NCI-H1092 (cell line): Measurements from ENCODE around the gene MRPS5.

ENCODE experiments used
- DNase-seq: peaks from one replicate; lab custom pipeline; 2025; lab: John Stamatoyannopoulos, UW

The MRPS5 gene

DNA sequence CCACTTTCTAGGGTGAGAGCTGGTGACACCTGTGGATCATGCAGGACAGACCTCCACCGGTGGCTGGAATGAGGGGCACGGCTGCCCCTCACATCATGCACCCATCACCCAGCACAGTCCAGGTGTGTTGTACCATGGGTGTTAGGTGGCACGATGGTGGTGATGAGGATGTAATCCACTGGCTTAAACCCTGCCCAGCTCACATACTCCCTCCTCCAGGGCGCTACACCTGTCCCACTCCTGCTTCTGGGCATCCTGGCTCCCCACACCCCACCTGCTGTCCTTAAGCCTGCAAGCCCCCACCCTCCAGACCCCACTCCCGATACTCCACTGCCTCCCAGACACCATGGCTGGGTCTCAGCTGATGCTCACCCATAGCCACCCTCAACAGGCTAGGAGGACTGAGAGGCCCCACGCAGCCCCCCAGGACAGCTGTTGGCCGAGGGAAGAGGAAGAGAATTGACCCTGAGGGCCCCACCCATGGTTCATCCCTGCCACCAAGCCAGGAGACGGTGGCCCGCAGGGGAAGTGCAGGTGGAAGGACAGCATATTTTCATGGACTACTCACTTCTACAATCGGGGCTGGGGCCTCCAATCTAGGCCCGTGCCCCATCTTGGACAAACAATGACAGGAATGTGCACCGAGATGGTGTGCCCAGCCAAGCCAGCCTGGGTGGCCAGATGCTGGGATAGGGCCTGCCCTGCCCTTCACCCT lies 61.8 kb downstream of the MRPS5 start:
- no peak for DNase-seq

DNA sequence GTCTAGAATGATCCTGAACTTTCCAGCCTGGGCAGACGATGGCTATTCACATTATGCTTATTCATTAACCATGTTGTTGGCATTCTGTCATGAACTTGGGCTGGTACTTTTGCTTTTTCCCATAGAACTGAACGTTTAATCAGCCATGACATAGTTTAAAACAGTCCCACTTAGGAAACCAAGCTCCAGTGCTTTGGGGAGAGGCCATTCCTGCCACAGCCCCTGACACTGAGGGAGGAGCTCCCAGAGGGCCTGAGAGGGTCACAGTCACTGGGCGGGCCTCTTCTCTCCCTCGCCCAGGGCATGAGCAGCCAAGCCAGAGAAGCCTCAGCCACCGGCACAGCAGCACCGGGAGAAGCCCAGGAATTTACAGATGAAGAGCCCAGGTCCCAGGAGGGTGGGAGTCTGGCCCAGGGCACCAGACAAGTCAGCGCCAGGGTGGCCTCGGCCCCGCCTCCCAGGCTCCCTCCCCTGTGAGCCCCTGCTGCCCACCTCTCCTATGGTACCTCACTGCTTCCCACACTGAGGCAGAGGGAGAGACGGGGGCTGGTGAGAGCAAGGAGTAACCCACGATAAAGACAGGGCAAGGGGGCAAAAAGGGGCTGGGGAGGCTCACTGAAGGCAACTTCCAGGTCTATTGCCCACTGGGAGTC lies 62.5 kb downstream of the MRPS5 start:
- no peak for DNase-seq

DNA sequence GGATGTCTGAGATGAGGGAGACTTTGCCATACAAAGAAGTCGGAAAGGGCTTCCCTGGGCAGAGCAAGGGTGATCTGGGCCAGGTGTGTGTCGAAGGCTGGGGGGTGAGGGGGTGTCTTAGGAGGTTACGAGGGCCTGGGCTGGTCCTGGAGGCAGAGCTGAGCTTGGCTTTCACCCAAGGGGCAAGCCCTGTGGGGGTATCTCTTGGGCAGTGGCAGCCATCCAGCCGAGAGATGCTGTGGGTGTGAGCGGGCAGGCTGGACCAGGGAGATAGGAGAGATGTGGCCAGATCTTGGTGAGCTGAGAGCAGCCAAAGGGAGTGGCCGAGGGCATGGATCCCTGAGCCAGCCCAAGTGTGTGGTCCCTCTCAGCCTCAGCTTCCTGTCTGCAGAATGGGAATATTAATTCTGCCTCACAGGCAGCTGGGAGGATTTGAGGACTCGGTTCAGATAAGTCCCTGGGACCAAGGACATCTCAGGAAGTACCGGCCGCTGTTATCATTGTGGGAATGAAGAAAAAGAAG lies 63.1 kb downstream of the MRPS5 start:
- DNase-seq = no peak

DNA sequence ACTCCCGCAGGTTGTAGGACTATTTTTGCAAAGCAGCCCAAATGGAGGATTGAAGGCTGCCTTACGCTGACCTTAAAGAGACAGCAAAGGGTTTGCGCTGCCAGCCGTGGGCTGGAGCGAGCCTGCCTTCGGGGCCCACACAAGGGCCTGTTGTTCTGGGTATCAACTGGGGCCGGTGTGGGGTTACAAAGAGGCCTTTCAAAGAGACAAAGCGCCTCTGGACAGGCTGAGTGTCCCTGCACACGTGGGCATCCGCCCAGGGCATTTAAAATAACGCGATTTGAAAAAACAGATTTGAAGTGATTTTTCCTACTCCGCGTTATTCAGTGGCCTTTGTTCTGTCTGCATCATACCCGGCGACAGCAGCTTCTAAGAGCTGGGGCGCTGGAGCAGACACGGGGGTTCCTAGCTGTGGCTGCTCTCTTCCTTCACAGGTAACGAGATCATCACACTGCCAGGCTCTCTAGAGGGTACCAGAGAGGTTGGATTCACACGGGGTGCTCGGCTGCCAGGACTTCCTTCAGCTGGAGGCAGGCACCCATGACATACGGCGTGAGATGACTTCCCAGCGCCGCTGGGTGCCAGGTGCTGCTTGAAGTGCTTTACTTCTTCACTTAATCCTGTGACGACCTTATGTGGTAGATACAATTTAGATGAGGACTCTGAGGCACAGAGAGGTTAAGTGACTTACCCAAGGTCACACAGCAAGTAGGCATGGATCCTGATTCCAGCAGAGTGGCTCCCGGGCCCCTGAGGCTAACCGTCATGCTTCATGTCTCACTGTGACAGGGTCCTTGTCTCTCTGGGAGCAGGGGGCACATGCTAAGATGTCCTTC lies 63.9 kb downstream of the MRPS5 start:
- no peak for DNase-seq

DNA sequence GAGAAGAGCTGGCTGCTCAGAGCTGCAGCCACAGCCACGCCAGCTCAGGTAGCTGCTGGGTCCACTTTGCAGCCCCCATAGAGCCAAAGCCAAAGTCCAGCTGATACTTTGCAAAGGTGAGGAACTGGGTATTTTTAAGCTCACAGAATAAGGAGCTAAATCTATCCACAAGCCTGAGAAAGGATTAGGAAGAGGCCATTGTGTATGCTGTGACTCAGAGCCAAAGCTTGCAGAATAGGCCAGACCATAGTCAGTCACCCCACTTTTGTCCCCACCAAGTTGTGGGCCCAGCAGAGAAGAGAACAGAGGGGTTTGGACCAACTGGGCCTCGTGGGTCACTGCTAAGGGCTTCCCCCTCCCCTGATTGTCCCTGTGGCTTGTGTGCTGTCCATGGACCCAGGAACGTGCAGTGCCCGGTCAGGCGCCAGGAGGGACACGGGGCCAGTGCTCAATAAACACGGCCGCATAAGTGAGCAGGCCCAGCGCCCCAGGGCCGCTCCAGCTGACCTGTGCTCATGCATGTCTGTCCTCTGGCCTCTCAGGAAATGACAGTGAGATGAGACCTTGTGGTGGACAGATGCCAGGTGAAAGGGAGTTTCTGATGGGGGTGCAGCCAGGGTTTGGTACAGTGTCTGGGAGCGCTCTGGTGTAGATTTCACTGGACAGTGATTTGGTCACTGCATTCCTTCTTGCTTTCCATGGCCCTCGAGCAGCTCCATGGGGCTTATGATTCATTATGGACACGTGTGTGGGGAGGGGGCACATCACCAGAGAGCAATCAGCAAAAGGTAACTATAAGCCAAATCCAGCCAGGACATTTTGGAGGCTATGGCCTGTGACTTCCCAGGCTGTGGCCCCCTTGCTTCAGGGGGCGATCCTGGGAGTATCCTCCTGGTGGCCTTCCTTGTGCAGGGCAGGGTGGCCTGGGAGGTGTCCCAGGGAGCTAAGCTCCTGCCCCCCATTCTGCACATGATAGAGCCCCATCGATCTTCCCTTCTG lies 64.8 kb downstream of the MRPS5 start:
- no peak for DNase-seq

DNA sequence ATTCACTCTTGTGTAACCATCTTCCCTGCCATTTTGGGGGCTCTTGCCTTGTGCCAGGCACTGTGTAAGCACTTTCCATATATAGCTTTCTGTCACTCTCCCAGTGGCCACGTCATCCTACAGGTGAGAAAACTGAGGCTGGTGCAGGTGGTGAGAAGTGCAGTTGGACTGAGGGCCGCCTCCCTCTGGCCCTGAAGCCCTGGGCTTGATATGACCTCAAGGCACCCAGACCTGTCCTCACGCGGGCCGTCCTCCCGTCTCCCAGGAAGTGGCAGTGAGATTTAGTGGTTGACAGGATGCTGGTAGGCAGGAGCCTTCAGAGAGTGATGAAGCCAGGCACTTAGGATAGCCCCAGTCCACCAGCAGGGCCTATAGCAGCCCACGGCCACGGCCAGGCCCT lies 65.6 kb downstream of the MRPS5 start:
- no peak for DNase-seq

DNA sequence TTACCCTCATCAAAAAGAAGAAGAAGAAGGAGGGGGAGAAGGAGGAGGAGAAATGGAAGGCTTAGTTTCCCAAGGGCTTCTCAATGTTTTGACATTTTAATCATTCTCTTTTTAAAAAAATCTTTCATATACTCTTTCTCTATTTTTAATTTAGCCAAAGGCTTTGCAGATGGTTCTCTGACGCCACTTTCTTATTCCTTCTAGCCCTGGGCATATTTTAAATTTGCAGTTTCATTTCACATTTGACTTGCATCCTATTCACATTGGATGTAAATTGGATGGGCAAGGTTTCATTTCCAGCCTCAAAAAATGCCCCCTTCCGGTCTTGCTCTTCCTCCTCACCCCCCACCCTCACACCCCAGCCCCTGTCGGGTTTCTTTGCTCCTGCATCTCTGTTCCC lies 66.3 kb downstream of the MRPS5 start:
- no peak for DNase-seq

DNA sequence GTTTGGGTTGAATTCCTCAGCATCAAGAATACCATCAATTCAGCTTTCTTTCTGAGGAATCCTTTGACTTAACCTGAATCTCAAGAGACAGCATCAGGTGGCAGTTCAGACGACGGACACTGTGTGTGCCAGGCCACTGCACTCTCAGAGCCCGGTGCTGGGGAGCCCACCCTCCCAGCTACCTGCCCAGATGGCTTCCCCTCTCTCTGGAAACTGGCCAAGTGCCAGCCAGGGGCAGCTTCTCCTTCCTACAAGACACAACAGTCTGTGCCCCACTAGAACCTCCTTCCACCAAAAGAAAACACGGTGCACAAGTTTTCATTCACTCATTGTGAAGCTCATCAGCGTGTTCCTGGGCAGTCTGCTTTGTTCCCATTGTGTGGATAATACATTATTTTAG lies 67.6 kb downstream of the MRPS5 start:
- no peak for DNase-seq

DNA sequence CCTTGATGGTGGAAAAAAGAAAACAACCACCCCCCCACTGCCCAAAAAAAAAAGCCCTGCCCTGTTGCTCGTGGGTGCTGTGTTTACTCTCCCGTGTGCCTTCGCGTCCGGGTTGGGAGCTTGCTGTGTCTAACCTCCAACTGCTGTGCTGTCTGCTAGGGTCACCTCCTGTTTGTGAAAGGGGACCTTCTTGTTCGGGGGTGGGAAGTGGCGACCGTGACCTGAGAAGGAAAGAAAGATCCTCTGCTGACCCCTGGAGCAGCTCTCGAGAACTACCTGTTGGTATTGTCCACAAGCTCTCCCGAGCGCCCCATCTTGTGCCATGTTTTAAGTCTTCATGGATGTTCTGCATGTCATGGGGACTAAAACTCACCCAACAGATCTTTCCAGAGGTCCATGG lies 68.1 kb downstream of the MRPS5 start:
- DNase-seq = no peak

DNA sequence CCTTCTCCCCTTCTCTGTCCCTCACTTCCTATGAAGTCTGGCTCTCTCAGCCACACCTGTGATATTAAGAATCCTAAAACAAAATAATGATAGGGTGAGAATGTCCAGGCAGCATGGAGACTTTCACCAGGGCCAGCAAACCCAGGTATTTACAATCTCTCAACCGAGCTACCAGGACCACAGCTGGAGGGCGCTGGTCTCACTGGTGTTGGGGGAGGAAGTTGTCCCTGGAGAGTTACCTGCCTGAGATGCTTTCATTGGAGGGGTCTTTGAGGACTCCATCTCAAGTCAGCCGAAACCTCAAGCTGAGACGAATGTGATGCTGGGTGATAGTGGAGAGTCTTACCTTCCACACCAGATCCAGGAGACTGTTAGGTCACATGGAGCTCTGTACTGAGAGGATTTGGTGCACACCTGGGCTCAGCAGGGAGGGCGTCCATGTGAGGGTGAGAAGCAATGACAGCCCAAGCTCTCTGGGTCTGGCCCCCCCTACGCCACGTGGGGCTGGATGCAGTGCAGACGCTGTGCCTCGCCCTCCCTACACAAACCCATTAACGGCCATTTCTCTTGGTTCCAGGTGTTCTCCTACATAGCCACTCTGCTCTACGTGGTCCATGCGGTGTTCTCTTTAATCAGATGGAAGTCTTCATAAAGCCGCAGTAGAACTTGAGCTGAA lies 68.7 kb downstream of the MRPS5 start:
- DNase-seq = no peak

DNA sequence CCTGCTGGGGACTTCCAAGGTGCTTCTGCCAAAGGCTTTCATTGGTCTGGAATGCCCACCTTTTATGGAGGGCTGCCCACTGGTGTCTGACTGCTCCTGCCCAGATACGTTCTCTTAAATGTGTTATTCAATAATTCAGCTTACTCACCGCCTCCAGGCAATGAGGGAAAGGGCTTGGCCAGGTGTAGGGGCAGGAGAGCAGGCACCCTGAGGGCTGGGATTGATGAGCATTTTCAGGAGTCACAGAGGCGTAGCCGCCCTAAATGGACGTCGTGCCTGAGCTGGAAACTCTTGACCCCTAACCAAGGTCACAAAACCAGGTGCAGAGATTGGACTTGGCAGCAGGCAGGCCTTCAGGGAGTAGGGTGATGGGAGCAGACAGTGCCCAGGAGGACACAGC lies 69.3 kb downstream of the MRPS5 start:
- no peak for DNase-seq

DNA sequence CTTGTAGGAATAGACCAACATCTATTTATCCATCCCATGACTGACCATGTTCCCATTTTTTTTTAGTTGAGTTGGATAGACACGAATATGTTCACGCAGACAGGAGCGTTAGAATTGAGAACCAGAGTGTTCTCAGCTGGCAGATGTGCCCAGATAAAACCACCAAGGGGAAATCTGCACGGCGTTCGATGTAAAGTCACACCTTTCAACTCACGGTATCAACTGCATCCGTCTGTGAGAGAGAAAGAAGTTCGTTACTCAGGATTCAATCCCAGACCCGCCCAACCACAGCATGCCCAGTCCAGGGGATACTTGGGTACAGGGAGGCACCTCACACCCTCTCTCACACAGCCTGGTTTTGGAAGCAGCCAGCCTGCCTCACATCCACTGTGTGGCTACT lies 70.0 kb downstream of the MRPS5 start:
- no peak for DNase-seq

DNA sequence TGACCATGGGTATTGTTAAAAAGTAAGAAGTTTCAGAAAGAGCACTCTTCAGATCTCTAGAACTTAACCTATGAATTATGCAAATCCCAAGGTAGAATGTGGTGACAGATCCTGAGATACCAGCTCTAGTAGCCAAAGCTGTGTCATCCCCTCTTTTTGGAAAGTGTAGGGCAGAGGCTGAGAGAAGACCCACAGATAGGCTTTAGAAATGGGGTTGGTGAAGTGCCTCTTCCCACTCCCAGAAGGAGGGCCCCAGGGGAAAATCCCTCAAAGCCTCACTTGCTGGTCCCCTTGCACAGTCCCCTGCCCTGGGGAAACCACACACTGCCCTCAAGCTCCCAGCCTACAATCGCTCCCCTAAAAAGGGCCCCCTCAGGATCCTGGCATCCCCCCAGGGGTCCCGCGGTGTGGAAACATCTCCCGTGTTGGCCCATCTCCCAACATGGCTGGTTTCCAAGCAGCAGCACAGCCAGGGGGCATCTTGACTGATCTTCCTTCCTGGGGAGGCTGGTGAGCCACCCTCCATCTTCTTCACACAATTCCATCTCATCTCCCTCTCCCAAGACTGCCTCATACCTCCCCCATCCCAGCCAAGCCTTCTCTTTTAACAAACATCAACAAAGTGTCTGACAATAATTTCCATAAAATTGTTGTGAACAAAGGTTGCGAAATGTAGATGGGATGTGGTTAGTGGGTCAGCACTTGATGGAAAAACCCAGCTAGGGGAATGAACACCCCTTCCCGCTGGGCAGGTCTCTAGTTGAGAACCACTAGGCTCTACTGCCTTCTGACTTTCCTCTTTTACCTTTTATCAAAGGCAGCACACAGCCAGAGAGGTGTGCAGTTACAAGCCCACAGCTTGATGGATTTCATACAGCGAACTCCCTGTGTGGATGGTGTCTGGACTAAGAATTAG lies 71.0 kb downstream of the MRPS5 start:
- no peak for DNase-seq

DNA sequence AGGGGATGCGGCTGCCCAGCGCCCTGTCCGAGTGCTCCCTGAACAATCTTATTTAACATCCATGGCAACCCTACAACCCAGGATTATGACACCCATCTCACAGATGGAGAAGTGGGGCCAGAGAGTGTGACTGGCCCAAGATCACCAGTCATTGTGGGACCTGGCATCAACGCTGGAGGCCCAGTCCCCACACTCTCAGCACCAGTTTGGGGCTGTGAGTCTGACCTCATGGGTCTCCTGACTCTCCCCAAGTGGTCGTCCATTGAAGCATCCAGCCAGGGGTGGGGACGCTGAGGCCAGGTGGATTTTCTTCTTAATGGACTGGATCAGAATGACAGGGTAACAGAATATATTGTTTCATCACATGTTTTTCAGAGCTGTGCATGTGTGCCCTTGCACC lies 71.6 kb downstream of the MRPS5 start:
- no peak for DNase-seq

DNA sequence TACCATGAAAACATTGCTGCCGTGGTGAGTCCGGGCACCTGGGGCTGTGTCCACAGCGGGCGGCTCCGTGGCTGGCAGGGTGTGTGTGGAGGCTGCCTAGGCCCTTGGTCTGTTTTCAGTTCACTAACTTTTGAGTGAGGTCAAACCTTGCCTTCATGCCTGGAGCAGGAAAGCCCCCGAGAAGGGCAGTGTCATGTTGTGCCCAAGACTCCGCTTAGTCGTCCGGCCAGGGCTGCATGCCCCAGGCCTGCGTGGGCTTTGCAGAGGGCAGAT lies 72.0 kb downstream of the MRPS5 start:
- DNase-seq = no peak

DNA sequence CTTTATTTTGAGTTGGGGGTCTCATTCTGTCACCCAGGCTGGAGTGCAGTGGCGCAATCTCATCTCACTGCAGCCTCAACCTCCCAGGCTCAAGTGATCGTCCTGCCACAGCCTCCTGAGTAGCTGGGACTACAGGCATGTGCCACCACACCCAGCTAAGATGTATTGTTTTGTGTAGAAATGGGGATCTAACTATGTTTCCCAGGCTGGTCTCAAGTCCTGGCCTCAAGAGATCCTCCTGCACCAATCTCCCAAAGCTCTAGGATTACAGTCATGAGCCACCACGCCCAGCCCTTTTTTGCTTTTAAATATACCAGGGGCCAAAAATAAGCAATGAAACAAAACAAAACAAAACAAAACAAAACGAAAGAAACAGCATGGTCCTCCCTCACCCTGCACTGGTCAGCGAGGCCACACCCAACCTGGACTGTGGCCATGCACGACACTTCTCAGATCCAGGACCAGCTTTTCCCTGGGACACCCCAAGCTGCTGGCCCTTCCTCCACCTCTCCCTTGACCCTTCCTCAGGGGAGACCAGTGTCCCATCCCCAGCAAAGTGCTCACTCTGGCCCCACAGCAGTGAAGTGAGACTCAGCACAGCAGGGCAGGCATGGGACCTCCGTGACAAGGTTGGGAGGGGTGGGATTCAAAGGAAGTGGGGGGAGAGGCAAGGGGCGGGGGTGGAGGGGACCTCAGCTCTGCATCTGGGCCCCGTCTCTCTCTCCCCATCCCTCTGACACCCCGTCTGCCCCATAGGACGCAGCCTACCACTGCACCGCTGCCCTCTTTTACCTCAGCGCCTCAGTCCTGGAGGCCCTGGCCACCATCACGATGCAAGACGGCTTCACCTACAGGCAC lies 72.6 kb downstream of the MRPS5 start:
- DNase-seq = no peak

DNA sequence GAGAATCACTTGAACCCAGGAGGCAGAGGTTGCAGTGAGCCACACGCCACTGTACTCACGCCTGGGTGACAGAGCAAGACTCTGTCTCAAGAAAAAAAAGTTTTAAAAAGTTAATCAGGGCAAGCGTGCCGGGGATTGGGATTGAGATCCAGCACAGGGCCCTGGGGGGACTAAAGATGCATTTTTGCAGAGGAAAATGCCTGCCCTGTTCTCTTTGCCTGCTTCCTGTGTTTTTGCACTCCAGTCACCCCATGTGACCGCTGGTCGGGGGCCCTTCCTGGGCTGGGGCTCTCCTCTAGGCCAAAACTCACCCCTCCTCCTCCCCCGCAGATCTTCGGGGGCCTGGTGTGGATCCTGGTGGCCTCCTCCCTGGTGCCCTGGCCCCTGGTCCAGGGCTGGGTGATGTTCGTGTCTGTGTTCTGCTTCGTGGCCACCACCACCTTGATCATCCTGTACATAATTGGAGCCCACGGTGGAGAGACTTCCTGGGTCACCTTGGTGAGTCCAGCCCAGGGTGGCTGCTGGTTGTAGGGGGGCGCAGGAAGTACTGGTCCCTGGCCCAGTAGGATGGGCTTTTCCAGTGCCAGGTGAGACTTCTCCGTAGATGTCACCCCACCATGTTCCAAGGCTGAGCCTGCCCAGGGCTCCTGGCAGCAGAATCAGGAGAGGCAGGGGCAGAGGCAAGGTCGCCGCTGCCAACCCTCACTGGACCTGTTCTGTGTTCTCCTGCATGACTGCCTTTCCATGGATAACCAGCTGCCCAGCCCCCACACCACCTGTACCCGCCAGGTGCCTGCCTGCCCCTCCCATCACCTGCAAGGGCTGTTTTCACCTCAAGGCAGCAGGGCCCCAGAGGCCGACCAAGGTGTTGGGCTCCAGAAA lies 73.7 kb downstream of the MRPS5 start:
- no peak for DNase-seq
